GM18502 (cell line): Measurements from ENCODE around the gene GALNT12.

Experiments used
- ATAC-seq: cut with Tn5 transposase; IDR thresholded peaks from one replicate; pipeline ENCODE4 v1.9.1; 2021; ENCODE audit warnings: mild to moderate bottlenecking; ENCODE audit not compliant: unreplicated experiment, poor library complexity

The GALNT12 gene

GRCh38 chr9:98781588-98782383 is 25.7 kb upstream of the GALNT12 start:
- ATAC-seq, result no peak

DNA sequence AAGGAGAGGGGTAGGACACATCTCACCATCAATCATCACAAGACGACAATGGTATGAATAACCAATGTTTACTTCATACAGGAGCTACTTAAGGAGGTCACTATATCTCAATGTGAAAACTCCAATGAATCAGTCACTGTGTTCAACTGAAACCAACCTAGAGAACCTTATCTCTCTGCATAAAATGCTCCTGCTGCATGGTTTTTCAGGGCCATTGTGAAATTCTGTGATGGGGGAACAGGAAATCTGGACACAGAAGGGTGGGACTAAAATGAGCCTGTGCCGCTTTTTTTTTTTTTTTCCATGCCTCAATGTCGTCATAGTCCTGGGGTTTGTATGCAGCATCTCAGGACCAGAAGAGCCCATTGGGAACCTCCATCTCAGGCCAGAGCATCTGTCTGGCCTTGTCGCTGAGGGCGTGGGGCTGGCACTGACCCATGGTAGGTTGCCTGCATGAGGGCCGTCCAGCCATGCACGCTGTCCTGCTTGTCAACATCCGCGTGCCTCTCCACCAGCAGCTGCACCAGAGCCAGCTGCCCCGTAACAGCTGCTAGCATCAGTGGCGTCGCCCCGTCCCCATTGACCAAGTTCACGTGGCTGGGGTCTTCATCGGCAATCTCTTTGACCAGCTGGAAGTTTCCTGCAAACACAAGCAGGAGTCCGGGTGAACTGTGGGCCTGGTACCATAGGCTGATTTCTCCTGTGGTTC is 23.8 kb upstream of the GALNT12 start:
- ATAC-seq, result no peak

DNA sequence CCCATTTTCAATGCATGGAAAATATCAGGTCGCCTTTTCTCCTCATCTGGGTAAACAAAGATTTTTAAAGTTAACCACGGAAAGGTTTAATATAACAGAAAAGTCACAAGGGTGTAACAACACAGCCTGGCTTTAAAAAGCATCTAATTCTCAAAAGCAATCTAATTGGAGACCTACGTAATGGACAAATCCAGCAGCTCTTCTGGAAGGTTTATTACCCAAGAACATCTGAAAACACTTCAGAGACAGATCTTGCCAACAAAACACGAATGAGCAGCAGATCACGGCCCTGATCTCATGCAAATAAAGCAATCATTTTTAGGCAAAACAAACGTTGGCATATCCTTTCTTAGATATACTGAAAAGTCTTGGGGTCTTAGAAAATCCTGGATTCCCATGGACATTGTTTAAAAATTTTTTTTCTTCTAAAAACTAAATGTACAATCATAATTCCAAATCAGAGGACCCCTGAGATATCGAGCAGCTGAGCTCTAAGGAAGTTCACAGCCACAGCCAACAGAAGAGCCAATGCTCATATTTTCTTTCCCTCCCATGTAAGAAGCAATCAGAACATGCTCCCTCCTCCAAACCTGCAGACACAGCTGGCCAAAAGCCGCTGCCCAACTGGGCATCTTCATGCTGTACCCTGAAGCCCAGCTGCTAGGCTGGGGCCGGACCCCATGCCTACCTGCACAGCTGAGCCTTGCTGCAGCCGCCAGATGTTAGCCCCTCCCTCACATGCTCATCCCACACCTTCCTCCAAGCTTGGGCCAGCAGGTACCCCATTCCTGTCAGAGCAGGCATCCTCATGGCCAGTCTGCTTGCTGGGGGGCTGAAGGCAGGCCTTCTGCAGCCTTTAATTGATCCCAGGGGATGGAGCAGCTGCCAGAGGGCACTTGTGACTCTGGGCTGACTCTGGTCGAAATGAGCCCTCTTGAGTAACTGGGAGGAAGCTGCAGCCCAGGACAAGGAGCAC is 22.4 kb upstream of the GALNT12 start:
- no peak for ATAC-seq

- ATAC-seq, result no peak
These were observed 20.5 kb upstream of the GALNT12 start for GRCh38 chr9:98786750-98787510.

DNA sequence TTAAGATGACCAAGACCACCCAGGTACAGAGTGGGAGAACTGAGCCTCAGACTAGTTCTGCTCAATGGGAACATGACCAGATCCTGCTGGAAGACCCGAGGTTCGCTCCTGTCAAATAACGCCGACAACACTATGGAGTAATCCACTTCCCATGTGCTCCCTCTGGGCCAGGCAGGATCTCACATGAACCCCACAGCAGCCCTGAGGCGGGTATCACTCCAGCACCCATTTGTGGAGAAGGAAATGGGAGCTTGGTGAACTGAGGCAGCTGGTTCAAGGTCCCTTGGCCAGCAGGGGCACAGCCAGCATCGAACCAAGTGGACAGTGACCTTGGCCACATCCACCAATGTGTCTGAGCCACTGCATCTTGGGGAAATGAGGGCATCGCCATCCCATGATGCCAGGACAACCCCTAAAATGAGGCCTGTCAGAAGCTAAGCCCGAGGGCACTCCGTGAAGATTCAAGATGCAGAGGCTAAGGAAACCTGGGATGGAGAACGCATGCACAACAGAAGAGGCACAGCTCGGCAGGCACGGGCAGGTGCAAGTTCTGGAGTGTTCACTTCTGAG is 19.6 kb upstream of the GALNT12 start:
- ATAC-seq, result no peak

- no peak for ATAC-seq
These were observed 17.9 kb upstream of the GALNT12 start for GRCh38 chr9:98789483-98790133.

DNA sequence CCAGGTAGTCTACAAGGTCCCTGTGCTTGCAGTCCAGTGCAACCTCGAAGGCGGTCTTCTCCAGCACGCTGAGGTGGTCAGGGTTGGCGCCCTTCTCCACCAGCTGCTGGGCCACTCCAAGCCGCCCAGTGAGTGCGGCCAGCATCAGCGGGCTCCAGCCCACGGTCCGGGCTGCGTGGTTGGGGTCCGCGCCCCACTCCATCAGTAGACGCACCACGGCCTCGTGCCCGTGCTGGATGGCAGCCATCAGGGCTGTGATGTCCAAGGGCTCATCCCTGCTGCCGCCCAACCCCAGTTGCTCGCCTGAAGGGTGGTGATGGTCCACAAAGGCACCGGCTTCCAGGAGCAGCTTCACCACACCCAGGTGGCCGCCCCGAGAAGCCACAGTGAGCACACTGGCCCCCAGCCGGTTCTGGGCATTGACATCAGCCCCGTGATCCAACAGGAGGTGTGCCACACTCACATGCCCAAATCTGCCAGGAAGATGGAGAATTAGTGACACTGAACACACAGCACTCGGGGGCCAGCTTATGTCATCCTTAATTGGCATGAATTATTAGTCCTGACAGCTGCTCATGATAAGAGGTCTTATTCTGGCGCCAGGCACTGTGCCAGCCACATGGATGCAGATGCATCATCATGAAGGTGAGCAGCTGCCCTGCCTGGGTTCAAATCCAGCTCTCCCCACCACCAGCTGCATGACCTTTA is 17.2 kb upstream of the GALNT12 start:
- no peak for ATAC-seq

GRCh38 chr9:98790842-98791607 is 16.4 kb upstream of the GALNT12 start:
- ATAC-seq, result peak; percentile 71

GRCh38 chr9:98791608-98792490 is 15.6 kb upstream of the GALNT12 start:
- ATAC-seq, result no peak

DNA sequence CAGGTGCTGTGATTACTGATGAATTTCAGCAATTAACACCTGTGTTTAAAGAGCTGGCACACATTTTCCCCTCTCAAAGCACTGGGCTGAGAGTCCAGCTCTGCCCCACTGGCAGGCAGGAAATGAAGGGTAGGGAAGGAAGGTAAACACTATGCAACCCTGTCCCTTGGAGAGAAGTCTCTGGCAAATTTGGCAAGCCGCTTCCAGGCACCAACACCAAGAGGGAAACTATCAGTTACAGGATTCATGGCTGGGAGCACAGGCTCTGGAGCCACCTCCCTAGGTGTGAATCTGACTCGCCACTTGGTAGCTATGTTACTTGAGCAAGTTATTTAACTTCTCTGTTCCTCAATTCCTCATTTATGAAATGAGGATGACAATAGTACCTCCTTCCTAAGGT is 14.4 kb upstream of the GALNT12 start:
- no peak for ATAC-seq

DNA sequence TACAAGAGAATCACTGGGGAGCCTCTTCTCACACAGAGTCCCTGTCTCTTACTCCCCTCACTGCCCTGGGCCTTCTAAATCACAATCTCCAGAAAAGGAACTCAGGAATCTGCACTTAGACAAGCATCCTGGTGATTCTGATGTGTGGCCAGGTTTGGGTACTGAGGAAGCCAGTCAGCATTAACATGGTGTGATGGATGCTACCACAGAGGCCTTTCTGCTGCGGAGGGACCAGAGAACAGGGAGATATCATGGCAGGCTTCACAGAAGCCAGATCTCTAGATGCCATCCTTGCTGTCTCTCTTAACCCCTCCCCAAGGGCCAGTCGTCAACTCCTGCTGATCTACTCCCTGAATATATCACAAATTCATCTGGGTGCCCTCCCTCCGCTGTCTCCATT is 12.7 kb upstream of the GALNT12 start:
- no peak for ATAC-seq

DNA sequence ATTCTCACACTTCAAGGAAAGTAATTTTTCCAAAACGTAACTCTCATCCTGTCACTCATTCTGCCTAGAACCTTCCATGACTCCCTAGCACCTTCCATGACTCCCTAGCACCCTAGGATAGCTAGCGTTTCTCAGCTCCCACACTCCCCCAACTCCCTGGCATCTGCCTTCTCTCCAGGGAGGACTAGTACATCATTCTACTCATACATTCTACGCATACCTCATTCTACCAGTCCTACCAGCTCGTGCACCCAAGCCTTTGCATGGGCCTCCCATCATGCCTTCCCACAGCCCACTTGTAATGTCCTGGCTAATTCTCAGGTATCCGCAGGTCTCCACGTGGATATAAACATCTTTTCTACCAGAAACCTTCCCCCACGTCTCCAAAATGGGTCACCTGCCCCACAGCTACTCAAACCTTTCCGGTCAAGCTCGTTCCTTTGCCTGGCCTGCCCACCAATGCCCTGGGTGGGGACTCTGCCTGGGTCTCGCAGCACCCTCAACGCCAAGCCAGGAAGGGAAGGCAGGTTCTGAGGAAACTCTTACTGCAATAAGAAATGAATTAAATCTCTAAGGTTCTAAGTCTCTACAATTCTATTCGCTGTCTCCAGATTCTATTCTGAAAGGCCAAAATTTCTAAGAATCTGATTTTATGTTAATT is 12.0 kb upstream of the GALNT12 start:
- ATAC-seq, result no peak

GRCh38 chr9:98795970-98796363 is 11.5 kb upstream of the GALNT12 start:
- ATAC-seq, result peak; percentile 42

DNA sequence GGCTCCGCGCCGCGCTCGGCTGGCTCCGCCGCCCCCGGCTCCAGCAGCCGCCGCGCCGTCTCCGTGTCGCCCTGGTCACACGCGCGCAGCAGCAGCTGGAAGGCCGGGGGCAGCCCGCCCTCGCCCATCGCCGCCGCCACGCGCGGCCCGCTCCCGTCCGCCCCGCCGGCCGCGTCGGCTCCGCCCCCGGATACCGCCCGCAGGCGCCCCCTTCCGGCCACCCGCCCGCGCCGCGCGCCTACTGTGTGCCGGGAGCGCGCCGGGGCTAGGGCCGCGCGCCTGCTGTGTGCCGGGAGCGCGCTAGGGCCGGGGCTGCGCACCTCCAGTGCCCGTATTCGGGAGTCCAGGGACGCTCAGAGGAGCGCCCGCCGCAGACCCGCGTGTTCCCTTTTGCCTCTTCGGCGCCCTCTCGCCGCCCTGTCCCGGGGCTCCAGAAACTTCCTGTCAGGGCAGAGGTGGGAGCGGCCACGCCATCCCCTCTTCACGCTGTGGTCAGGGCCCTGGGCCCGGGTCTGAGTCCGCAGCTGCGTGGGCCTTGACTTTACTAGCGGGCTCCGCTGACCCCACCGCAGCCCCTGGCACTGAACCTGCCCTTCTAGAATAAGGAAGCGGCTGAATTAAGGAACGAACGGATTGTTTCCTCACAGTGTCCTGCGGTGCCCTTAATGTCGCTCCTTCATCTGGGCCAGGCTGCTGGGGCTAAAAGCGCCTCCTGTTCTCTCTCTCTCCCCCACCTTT is 10.9 kb upstream of the GALNT12 start, which contains the start of gene ANKS6:
Gene ANKS6 (minus strand): TSS at position 192 of the 738 bp plus-strand sequence. CDS start 64 bp downstream, at position 128.
- peak; percentile 85 for ATAC-seq

GRCh38 chr9:98797491-98797890 is 10.0 kb upstream of the GALNT12 start:
- ATAC-seq, result no peak

DNA sequence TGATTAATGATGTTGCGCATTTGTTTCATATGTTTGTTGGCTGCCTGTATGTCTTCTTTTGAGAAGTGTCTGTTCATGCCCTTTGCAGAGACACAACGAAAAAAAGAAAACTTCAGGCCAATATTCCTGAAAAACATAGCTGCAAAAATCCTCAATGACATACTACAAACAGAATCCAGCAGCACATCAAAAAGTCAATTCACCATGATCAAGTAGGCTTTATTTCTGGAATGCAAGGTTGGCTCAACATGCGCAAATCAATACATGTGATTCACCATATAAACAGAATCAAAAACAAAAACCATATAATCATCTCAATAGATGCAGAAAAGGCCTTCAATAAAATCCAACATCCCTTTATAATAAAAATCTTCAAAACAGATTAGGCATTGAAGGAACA is 9.2 kb upstream of the GALNT12 start:
- no peak for ATAC-seq
